ENCODE data around the gene COG6. TPM values are rescaled to one million over a fixed set of nuclear protein-coding genes. Genes with fewer than 3 reads are reported as not detected.

COG6 gene
- total and polyA plus RNA-seq, 10 of the 15 experiments (the other 5 are each of a cell fraction or from before 2014, with no cell fraction given), result 4.5 to 29.8 (median 12.6) TPM

DNA sequence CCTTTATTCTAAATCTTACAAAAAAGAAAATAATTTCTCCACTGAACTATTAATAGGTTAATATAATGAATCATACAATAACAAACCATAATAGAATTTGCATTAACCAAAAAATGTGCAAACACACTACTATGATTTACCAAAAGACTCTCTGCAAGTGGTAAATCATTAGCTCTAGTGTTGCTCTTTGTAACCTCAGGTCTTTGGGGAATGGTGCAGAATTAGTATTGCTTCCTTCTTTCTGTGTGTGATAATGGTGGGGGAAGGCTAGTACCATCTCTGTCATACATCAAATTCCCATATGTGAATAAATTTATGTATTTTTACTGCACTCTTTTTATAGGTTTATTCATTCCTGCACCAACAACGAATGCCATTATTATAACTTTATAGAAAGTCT, 105.1 kb downstream of the COG6 start (continued):
- TF ChIP-seq CTCF (IDR thresholded peaks at IDR 0.05 in 2 of 3, conservative IDR thresholded peaks at IDR 0.05 in 1 of 3; ENCODE audit: control insufficient read depth in 2 of 3, extremely low read depth in 1 of 3, insufficient read depth in 1 of 3, low read depth in 3 of 3, low read length in 3 of 3), result no peak
- TF ChIP-seq ZNF207 (IDR thresholded peaks at IDR 0.05; ENCODE audit: borderline replicate concordance), result no peak
- TF ChIP-seq MEF2A (IDR thresholded peaks at IDR 0.05; ENCODE audit: insufficient read depth, low read depth, low read length), result no peak
- TF ChIP-seq SMAD1 (IDR thresholded peaks at IDR 0.05; ENCODE audit: low read depth, partially characterized antibody), result no peak
- TF ChIP-seq RB1 (IDR thresholded peaks at IDR 0.05; ENCODE audit: borderline replicate concordance), result no peak
- no peak for TF ChIP-seq KDM1A (IDR thresholded peaks at IDR 0.05; ENCODE audit: borderline replicate concordance)
- no peak for TF ChIP-seq LARP7 (IDR thresholded peaks at IDR 0.05)
- TF ChIP-seq NFIC (IDR thresholded peaks at IDR 0.05; ENCODE audit: low read depth, low read length), result no peak
- TF ChIP-seq TCF3 (IDR thresholded peaks at IDR 0.05; ENCODE audit: borderline replicate concordance, insufficient read depth, low read depth, low read length), result no peak
- TF ChIP-seq IKZF1 (conservative IDR thresholded peaks at IDR 0.05), result peak; percentile 48; the same call in 1 of the 2 replicates
- 0 out of 2 replicates have a peak, but pooled peaks have one; percentile 18 for TF ChIP-seq NBN (IDR thresholded peaks at IDR 0.05)
- TF ChIP-seq RAD51 (IDR thresholded peaks at IDR 0.05), result no peak
- no peak for TF ChIP-seq ZNF274 (IDR thresholded peaks at IDR 0.05; ENCODE audit: insufficient read depth, insufficient read length)
- no peak for TF ChIP-seq PBX3 (IDR thresholded peaks at IDR 0.05; ENCODE audit: insufficient replicate concordance, low read depth, low read length)
- peak; percentile 44 to 71; a peak in 2 of 4 replicates for TF ChIP-seq EP300 (IDR thresholded peaks at IDR 0.05; ENCODE audit: borderline replicate concordance in 1 of 2, control insufficient read depth in 1 of 2, low read depth in 2 of 2, low read length in 2 of 2)
- TF ChIP-seq STAT3 (IDR thresholded peaks at IDR 0.05; ENCODE audit: low read depth, low read length), result no peak
- TF ChIP-seq SUPT20H (IDR thresholded peaks at IDR 0.05; ENCODE audit: borderline replicate concordance, control insufficient read depth, low read depth, low read length), result no peak
- TF ChIP-seq BRCA1 (IDR thresholded peaks at IDR 0.05; ENCODE audit: low read depth, low read length), result no peak
- TF ChIP-seq, protein P1, sequence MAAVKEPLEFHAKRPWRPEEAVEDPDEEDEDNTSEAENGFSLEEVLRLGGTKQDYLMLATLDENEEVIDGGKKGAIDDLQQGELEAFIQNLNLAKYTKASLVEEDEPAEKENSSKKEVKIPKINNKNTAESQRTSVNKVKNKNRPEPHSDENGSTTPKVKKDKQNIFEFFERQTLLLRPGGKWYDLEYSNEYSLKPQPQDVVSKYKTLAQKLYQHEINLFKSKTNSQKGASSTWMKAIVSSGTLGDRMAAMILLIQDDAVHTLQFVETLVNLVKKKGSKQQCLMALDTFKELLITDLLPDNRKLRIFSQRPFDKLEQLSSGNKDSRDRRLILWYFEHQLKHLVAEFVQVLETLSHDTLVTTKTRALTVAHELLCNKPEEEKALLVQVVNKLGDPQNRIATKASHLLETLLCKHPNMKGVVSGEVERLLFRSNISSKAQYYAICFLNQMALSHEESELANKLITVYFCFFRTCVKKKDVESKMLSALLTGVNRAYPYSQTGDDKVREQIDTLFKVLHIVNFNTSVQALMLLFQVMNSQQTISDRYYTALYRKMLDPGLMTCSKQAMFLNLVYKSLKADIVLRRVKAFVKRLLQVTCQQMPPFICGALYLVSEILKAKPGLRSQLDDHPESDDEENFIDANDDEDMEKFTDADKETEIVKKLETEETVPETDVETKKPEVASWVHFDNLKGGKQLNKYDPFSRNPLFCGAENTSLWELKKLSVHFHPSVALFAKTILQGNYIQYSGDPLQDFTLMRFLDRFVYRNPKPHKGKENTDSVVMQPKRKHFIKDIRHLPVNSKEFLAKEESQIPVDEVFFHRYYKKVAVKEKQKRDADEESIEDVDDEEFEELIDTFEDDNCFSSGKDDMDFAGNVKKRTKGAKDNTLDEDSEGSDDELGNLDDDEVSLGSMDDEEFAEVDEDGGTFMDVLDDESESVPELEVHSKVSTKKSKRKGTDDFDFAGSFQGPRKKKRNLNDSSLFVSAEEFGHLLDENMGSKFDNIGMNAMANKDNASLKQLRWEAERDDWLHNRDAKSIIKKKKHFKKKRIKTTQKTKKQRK (IDR thresholded peaks at IDR 0.05; ENCODE audit: low read depth, low read length), result no peak
- TF ChIP-seq RBBP5 (conservative IDR thresholded peaks at IDR 0.05), result no peak
- no peak for TF ChIP-seq CHD4 (IDR thresholded peaks at IDR 0.05)
- TF ChIP-seq, protein P2, sequence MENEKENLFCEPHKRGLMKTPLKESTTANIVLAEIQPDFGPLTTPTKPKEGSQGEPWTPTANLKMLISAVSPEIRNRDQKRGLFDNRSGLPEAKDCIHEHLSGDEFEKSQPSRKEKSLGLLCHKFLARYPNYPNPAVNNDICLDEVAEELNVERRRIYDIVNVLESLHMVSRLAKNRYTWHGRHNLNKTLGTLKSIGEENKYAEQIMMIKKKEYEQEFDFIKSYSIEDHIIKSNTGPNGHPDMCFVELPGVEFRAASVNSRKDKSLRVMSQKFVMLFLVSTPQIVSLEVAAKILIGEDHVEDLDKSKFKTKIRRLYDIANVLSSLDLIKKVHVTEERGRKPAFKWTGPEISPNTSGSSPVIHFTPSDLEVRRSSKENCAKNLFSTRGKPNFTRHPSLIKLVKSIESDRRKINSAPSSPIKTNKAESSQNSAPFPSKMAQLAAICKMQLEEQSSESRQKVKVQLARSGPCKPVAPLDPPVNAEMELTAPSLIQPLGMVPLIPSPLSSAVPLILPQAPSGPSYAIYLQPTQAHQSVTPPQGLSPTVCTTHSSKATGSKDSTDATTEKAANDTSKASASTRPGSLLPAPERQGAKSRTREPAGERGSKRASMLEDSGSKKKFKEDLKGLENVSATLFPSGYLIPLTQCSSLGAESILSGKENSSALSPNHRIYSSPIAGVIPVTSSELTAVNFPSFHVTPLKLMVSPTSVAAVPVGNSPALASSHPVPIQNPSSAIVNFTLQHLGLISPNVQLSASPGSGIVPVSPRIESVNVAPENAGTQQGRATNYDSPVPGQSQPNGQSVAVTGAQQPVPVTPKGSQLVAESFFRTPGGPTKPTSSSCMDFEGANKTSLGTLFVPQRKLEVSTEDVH (IDR thresholded peaks at IDR 0.05; ENCODE audit: low read depth, partially characterized antibody), result no peak

All from GM12878 (cell line).